SK-N-MC (cell line): ENCODE measurements around the gene CHRNA4.

Experiments
- DNase-seq: peaks from one replicate; pipeline ENCODE4 v3.0.0-alpha.2; 2011; ENCODE audit warnings: low read depth, low spot score
- H3K27ac ChIP-seq: fragments of 200-600 bp; sonication (generic); 2 replicates; pipeline ENCODE4 v1.5.1; 2016; ENCODE audit warnings: mixed run types
- H3K36me3 ChIP-seq: fragments of 200-600 bp; sonication (generic); 2 replicates; pipeline ENCODE4 v1.6.1; 2017; ENCODE audit warnings: antibody characterized with exemption, low read length, mixed read lengths; ENCODE audit not compliant: insufficient read depth
- H3K4me3 ChIP-seq: fragments of 200-600 bp; sonication (generic); 2 replicates; pipeline ENCODE4 v1.5.1; 2016
- H3K9ac ChIP-seq: fragments of 200-600 bp; sonication (generic); 2 replicates; pipeline ENCODE4 v1.8.0; 2017; ENCODE audit warnings: mixed run types, mixed read lengths; ENCODE audit not compliant: insufficient read length
- H3K9me3 ChIP-seq: fragments of 200-600 bp; sonication (generic); 2 replicates; pipeline ENCODE4 v1.6.1; 2017; ENCODE audit warnings: low read depth, mild to moderate bottlenecking, antibody characterized with exemption, low read length, moderate library complexity, mixed read lengths
- EZH2 ChIP-seq: fragments of 200-600 bp; sonication (generic); IDR thresholded peaks from one replicate; pipeline ENCODE4 v1.6.1; 2017; ENCODE audit warnings: antibody characterized with exemption
- FOXP2 ChIP-seq: optimal IDR thresholded peaks from 2 replicates; pipeline ENCODE3; 2011; ENCODE audit warnings: mild to moderate bottlenecking, moderate library complexity; ENCODE audit not compliant: insufficient read depth; ENCODE audit errors: extremely low read length, control extremely low read depth
- POLR2AphosphoS5 ChIP-seq: IDR thresholded peaks from 2 replicates; pipeline ENCODE4 v1.6.1; 2012; ENCODE audit warnings: mild to moderate bottlenecking, low read depth, low read length, borderline replicate concordance

Gene CHRNA4

DNA sequence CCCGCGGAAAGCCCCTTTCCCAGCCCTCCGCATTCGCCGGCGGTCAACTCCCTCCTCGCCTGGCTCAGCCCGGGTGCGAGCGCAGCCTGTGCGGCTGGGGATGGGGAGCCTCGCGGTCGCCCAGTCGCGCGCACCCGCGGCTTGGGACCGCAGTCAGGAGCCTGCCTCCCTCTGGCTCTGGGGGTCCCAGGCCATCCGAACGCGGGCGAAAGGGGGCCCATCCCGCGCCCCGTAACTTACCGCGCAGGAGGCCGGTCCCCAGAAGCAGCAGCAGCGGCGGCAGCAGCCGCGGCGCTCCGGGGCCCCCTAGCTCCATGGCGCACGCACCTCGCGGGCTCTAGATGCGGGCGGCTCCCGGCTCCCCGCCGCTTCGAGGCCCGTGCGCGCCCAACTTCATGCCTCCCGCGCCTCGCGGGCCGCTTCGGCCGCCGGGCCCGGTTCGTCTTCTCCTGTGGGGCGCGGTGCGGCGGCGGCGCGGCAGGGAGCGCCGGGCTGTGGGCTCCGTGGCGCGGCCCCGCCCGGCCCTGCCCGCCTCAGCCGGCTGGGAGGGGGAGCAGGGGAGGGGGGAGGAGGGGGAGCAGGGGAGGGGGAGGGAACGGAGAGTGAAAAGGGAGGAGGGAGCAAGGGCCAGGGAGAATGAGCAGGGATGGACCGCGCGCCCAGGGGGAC lies at the start of gene CHRNA4:
CHRNA4 (minus strand) TSS at position 500 of the 669 bp plus-strand sequence; CDS start at position 316, 184 bp downstream.
- Histone ChIP-seq H3K9ac (no peak within 1 kb of the TSS), H3K4me3 (no peak within 1 kb of the TSS), H3K36me3 (no peaks in the 10 kb centered on the region), H3K9me3 (no peaks in the 10 kb centered on the region), H3K27ac (no peak within 1 kb of the TSS)
- no peak for DNase-seq
- TF ChIP-seq EZH2 (no peak), FOXP2 (no peak), POLR2AphosphoS5 (no peak)

DNA sequence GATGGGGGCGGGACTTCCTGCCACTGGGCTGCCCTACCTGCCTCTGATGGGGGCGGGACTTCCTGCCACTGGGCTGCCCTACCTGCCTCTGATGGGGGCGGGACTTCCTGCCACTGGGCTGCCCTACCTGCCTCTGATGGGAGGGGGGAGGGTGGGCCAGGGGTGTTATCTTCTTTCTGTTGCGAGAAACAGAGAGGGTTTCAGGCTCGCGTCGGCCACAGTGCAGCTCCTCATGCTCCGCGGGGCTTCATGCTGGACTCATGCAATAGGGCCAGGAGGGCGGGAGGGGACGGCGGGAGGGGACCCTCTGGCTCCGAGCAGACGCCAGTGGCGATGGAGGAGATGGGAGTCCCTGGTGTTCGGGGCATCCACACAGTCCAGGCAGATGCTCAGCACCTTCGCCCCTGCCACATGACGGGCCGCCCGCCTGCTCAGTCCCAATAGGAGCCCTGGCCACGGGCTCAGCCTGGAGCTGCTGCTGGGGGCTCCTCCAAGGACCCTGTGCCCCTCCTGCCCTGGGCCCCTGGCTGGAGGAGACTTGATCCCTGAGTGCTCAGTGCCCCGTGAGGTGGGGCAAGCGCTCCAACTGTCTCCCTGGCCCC lies 48.8 kb upstream of the CHRNA4 start:
- no peak for TF ChIP-seq EZH2
- no peak for TF ChIP-seq FOXP2
- TF ChIP-seq POLR2AphosphoS5, result no peak
- no peak overlapping the region for H3K9ac ChIP-seq
- no peak for DNase-seq
- no peak overlapping the region for H3K27ac ChIP-seq
- no peaks in the 10 kb centered on the region for H3K36me3 ChIP-seq
- H3K4me3 ChIP-seq, result no peak overlapping the region
- H3K9me3 ChIP-seq, result no peaks in the 10 kb centered on the region

DNA sequence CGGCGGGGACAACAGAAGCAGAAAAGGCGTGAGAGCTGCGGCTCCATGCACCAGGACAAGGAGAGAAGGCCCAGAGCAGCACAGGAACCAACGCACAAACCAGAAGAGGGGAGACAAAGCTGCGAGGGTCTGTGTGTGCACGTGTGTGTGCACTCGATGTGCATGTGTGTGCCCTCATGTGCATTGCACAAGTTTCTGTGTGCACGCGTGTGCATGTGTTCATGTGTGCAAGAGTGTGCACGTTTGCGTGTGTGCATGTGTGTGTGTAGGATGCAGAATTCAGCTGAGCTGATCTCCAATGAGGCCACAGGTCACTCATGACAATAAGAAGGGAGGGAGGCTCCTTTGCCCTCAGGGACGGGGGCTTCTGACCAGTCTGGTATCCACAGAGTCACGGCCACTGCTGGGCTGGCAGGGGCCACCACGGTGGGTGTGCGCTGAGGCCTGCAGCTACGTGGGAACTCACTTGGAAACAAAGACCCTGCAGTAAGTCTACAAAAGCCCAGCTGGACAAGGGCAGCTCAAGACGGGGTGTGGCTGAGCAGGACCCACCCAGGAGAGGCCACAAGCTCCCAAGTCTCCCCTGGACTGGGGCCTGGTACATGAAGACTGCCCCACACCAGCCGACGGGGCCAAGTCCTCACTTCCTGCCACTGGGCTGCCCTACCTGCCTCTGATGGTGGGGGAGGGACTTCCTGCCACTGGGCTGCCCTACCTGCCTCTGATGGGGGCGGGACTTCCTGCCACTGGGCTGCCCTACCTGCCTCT lies 48.1 kb upstream of the CHRNA4 start:
- H3K9ac ChIP-seq, result no peak overlapping the region
- H3K27ac ChIP-seq, result no peak overlapping the region
- DNase-seq, result no peak

DNA sequence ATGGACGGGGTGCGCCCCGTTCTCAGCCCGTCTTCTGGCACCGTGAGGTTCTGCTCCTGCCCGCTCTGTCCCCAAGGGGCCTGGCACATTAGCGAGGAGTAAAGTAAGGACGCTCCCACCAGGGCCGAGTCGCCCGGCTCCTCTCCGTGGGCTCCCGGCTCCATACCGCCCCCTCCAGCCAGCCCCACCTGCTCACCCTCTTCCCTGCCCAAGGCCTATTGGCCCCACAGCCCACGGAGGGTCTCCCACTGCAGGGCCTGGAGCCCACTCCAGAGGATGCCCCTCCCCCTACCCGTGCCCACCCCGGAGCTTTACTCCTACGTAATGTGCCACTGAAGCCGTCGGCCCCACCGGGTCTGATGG lies 47.5 kb upstream of the CHRNA4 start:
- Histone ChIP-seq H3K27ac (no peak overlapping the region), H3K36me3 (no peaks in the 10 kb centered on the region), H3K9ac (no peak overlapping the region), H3K4me3 (no peak overlapping the region), H3K9me3 (no peaks in the 10 kb centered on the region)
- TF ChIP-seq FOXP2, result no peak
- no peak for DNase-seq

More for the DNA sequence above, 48.1 kb upstream of the CHRNA4 start:
- TF ChIP-seq FOXP2, result no peak
- TF ChIP-seq EZH2, result no peak
- no peak for TF ChIP-seq POLR2AphosphoS5
- no peak overlapping the region for H3K4me3 ChIP-seq
- H3K36me3 ChIP-seq, result no peaks in the 10 kb centered on the region
- no peaks in the 10 kb centered on the region for H3K9me3 ChIP-seq

DNA sequence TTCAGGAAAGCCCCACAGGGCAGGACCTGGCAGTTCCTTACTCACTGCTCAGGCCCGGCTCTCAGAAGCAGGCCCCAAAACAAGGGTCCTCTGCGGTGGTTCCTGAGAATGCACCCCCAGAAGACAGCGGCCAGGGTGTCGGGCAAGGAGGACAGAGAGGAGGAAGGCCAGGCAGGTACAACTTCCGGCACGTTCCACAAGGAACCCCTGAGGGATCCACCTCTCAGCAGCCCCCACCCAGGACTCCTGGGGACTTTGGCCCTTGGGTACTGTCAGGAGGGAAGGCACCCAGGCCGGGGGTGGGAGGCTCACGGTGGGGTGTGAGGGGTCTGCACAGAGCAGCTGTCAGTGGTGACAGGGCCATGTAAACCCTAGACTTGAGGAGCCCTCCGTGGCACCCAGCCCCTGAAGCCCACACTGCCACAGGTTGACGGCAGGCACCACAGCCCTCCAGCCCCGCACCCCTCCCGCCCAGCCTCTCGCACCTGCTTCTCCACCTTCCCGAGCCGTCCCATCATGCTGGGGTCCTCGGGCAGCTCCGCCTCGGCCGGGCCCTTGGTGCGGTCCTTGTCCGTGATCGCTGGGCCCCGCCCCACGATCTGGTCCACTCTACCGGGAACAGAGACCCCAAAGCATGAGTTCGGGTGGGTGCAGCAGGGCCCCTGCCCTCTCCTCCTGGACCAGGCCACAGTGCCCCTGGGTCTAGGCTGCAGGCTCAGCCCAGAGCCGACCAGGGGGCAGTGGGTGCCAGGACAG lies 47.0 kb upstream of the CHRNA4 start:
- TF ChIP-seq POLR2AphosphoS5 (no peak), EZH2 (no peak), FOXP2 (no peak)
- DNase-seq, result no peak
- H3K36me3 ChIP-seq, result no peaks in the 10 kb centered on the region
- H3K9ac ChIP-seq, result no peak overlapping the region
- H3K9me3 ChIP-seq, result no peaks in the 10 kb centered on the region
- no peak overlapping the region for H3K4me3 ChIP-seq
- H3K27ac ChIP-seq, result no peak overlapping the region

DNA sequence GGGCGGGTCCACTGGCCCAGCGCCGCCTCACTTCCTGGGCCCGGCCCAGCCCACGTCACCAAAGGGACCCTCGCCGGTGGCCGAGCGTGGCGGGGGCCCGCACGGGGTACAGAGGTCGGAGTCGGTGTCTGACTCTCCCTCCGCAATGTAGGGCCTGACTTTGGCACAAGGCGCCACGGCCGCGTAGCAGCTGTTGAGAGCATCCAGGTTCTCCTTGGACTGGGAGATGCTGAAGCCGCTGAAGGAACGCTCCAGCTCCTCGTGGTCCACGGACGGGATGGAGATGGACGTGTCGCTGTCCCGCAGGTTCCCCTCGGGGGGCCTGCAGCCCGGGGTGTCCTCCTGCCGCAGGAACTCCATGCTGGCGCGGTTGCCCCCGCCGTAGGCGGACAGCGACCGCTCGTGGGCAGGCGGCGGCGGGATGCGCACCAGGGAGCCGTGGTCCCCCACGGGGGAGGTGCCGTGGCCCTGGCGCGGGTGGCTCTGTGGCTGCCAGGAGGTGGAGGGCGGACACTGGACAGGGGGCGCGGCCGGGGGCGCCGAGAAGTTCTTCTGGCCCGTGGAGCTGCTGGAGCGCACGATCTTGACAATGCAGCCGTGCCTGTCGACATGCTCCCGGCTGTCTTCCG lies 45.6 kb upstream of the CHRNA4 start:
- Histone ChIP-seq H3K9me3 (no peaks in the 10 kb centered on the region), H3K36me3 (no peaks in the 10 kb centered on the region), H3K27ac (no peak overlapping the region), H3K9ac (no peak overlapping the region), H3K4me3 (no peak overlapping the region)
- TF ChIP-seq FOXP2 (no peak), POLR2AphosphoS5 (no peak), EZH2 (no peak)
- no peak for DNase-seq

DNA sequence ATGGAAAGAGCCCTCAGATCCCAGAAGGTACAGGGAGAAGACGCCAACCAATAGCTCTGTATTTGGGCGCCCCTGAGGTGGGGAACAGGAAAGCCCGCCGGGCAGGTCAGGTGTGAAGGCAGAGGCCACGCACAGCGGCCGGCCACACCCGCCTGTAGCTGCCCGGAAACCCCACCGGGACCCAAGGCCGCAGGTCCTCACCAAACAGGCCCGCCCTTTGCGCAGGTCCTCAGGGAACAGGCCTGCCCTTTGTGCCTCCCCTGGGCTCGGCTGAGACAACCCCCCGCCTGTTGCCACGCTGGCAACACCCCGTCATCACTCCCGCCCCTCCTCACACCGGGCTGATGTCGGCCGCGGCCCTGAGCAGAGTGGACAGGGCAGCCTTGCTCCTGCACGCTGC lies 44.9 kb upstream of the CHRNA4 start:
- no peak for TF ChIP-seq POLR2AphosphoS5
- TF ChIP-seq FOXP2, result no peak
- TF ChIP-seq EZH2, result no peak
- Histone ChIP-seq H3K9ac (no peak overlapping the region), H3K27ac (no peak overlapping the region), H3K9me3 (no peaks in the 10 kb centered on the region), H3K4me3 (no peak overlapping the region), H3K36me3 (no peaks in the 10 kb centered on the region)
- DNase-seq, result no peak
